HepG2 (cell line): ENCODE data around the gene HMGN4. TPM values are rescaled to one million over a fixed set of nuclear protein-coding genes. Genes with fewer than 3 reads are reported as not detected.

Source experiments
- BORCS8-MEF2B ChIP-seq: sonication (generic); formaldehyde crosslinking; IDR thresholded peaks from 2 replicates; pipeline ENCODE4 v1.8.0; 2022; ENCODE audit warnings: mild to moderate bottlenecking, missing genetic modification reagents
- CSRNP2 ChIP-seq: sonication (generic); formaldehyde crosslinking; conservative IDR thresholded peaks from 2 replicates; pipeline ENCODE4 v1.8.0; 2022; ENCODE audit warnings: low read depth, missing genetic modification reagents
- ERF ChIP-seq: IDR thresholded peaks from 2 replicates; pipeline ENCODE4 v1.6.1; 2018; ENCODE audit warnings: missing biosample characterization, missing genetic modification reagents
- GATA4 ChIP-seq: sonication (generic); IDR thresholded peaks from 2 replicates; pipeline ENCODE4 v1.6.1; 2016; ENCODE audit warnings: antibody characterized with exemption, low read depth, borderline replicate concordance
- GATAD2A ChIP-seq: IDR thresholded peaks from 2 replicates; pipeline ENCODE4 v1.6.1; 2016
- ISL2 ChIP-seq: sonication (generic); formaldehyde crosslinking; IDR thresholded peaks from 2 replicates; pipeline ENCODE4 v1.5.0; 2020; ENCODE audit warnings: missing genetic modification reagents
- KDM2A ChIP-seq: sonication (generic); formaldehyde crosslinking; IDR thresholded peaks from 2 replicates; pipeline ENCODE4 v1.4.0; 2020; ENCODE audit warnings: low read depth, missing genetic modification reagents, borderline replicate concordance
- MATR3 ChIP-seq: sonication (generic); formaldehyde crosslinking; IDR thresholded peaks from 2 replicates; pipeline ENCODE4 v1.4.0; 2020; ENCODE audit warnings: missing genetic modification reagents
- MEIS2 ChIP-seq: sonication (generic); formaldehyde crosslinking; IDR thresholded peaks from 2 replicates; pipeline ENCODE4 v1.9.0; 2021; ENCODE audit warnings: mild to moderate bottlenecking, missing genetic modification reagents
- MTERF4 ChIP-seq: sonication (generic); formaldehyde crosslinking; IDR thresholded peaks from 2 replicates; pipeline ENCODE4 v1.8.0; 2023; ENCODE audit warnings: mild to moderate bottlenecking, missing genetic modification reagents
- NAIF1 ChIP-seq: sonication (generic); formaldehyde crosslinking; IDR thresholded peaks from 2 replicates; pipeline ENCODE4 v1.5.0; 2020; ENCODE audit warnings: mild to moderate bottlenecking, missing genetic modification reagents, borderline replicate concordance
- ZMYM4 ChIP-seq: sonication (generic); formaldehyde crosslinking; IDR thresholded peaks from 2 replicates; pipeline ENCODE4 v1.8.1; 2023; ENCODE audit warnings: mild to moderate bottlenecking, missing genetic modification reagents
- ZNF136 ChIP-seq: sonication (generic); formaldehyde crosslinking; IDR thresholded peaks from 2 replicates; pipeline ENCODE4 v1.8.1; 2022; ENCODE audit warnings: low read depth, mild to moderate bottlenecking, moderate library complexity, missing genetic modification reagents
- ZNF160 ChIP-seq: sonication (generic); formaldehyde crosslinking; IDR thresholded peaks from 2 replicates; pipeline ENCODE4 v1.8.0; 2022; ENCODE audit warnings: mild to moderate bottlenecking, inconsistent platforms, missing genetic modification reagents
- ZNF333 ChIP-seq: sonication (generic); formaldehyde crosslinking; IDR thresholded peaks from 2 replicates; pipeline ENCODE4 v1.4.0; 2020; ENCODE audit warnings: mild to moderate bottlenecking, missing genetic modification reagents, borderline replicate concordance
- ZNF761 ChIP-seq: sonication (generic); formaldehyde crosslinking; conservative IDR thresholded peaks from 2 replicates; pipeline ENCODE4 v1.4.0; 2020; ENCODE audit warnings: mild to moderate bottlenecking, missing genetic modification reagents
- polyA plus RNA-seq, 8 experiments: library from polyadenylated mRNA; depleted of rRNA in 3 of 8; stranded (reverse) in 7 of 8; unstranded in 1 of 8; fragments of >200 nt; fragmentation: Illumina TruSeq in 4 of 8; extraction: Trizol in 4 of 8; gene quantifications; 2 replicates each; pipeline versions ENCODE4 v1.2.1 to v1.2.3, GENCODE V29; 2011 to 2016; ENCODE audit warnings: low read depth in 4 of 8, missing spikeins in 1 of 8, mixed read lengths in 1 of 8; ENCODE audit not compliant: insufficient read depth in 1 of 8
- total RNA-seq, 5 experiments: library from RNA; depleted of rRNA; stranded (reverse); fragments of >200 nt; fragmentation: Illumina TruSeq; extraction: Trizol; gene quantifications; 2 replicates each; pipeline ENCODE4 v1.2.3, GENCODE V29; 2016; ENCODE audit warnings: low read depth in 1 of 5
- TF ChIP-seq, protein P1 (sequence below): sonication (generic); formaldehyde crosslinking; IDR thresholded peaks from 2 replicates; pipeline ENCODE4 v1.4.0; 2020; ENCODE audit warnings: mild to moderate bottlenecking, missing genetic modification reagents, borderline replicate concordance
- TF ChIP-seq, protein P2 (sequence below): sonication (generic); formaldehyde crosslinking; IDR thresholded peaks from 2 replicates; pipeline ENCODE4 v1.5.0; 2020; ENCODE audit warnings: mild to moderate bottlenecking, missing genetic modification reagents, borderline replicate concordance

Gene HMGN4
- total and polyA plus RNA-seq, 2 of the 13 experiments (the other 11 are each of a cell fraction or from before 2014, with no cell fraction given), result 39.9 to 52.1 TPM

DNA sequence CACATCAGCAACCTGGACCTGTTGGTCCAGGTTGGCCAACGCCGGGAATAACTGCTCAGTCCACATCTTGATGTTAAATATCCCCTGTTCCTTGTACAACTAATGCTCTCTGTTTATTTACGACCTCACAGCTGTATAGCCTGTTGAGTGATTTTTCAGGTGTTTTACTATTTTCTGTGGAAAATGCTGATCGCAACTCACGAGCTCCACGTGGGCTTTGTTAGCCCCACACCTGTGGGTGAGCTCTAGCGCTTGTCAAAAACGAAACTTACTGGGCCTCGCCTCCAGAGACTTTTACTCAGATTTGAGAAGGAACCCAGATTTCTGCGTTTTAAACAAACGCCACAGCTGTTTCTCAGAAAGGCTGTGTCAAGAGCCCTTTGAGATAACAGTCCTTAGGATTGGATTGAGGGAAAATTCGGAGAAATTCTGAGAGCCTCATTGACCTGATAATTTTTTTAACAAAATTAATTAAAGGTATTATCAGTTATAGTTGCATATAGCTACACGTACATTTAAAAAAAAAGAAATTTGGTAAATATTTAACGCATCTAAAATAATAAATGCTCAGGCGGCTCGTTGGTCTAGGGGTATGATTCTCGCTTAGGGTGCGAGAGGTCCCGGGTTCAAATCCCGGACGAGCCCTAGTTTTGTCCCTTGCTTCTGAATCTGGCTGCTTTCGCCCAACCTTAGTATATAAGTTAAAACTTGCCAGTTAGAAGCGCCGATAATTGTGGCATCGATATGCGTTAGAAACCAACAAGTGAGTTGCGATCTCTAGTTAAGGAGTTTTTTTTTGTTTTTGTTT, 16.7 kb downstream of the HMGN4 start (continued):
- TF ChIP-seq CSRNP2 (no peak), MTERF4 (CRISPR knock-in tag) (no peak), GATAD2A (CRISPR knock-in tag) (peak; percentile 59; the same call in 1 of the 2 replicates), MATR3 (CRISPR knock-in tag) (no peak), ZNF160 (CRISPR knock-in tag) (no peak), ISL2 (CRISPR knock-in tag) (no peak), BORCS8-MEF2B (CRISPR knock-in tag) (no peak), KDM2A (CRISPR knock-in tag) (peak; percentile 9; the same call in 1 of the 2 replicates), ZMYM4 (CRISPR knock-in tag) (no peak), ZNF333 (CRISPR knock-in tag) (no peak), MEIS2 (CRISPR knock-in tag) (no peak), ERF (CRISPR knock-in tag) (peak; percentile 39; the same call in 1 of the 2 replicates), ZNF761 (CRISPR knock-in tag) (no peak; the same call in 1 of the 2 replicates), NAIF1 (CRISPR knock-in tag) (no peak), GATA4 (no peak), ZNF136 (CRISPR knock-in tag) (no peak)
- TF ChIP-seq, protein P1, sequence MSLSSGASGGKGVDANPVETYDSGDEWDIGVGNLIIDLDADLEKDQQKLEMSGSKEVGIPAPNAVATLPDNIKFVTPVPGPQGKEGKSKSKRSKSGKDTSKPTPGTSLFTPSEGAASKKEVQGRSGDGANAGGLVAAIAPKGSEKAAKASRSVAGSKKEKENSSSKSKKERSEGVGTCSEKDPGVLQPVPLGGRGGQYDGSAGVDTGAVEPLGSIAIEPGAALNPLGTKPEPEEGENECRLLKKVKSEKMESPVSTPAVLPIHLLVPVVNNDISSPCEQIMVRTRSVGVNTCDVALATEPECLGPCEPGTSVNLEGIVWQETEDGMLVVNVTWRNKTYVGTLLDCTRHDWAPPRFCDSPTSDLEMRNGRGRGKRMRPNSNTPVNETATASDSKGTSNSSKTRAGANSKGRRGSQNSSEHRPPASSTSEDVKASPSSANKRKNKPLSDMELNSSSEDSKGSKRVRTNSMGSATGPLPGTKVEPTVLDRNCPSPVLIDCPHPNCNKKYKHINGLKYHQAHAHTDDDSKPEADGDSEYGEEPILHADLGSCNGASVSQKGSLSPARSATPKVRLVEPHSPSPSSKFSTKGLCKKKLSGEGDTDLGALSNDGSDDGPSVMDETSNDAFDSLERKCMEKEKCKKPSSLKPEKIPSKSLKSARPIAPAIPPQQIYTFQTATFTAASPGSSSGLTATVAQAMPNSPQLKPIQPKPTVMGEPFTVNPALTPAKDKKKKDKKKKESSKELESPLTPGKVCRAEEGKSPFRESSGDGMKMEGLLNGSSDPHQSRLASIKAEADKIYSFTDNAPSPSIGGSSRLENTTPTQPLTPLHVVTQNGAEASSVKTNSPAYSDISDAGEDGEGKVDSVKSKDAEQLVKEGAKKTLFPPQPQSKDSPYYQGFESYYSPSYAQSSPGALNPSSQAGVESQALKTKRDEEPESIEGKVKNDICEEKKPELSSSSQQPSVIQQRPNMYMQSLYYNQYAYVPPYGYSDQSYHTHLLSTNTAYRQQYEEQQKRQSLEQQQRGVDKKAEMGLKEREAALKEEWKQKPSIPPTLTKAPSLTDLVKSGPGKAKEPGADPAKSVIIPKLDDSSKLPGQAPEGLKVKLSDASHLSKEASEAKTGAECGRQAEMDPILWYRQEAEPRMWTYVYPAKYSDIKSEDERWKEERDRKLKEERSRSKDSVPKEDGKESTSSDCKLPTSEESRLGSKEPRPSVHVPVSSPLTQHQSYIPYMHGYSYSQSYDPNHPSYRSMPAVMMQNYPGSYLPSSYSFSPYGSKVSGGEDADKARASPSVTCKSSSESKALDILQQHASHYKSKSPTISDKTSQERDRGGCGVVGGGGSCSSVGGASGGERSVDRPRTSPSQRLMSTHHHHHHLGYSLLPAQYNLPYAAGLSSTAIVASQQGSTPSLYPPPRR (CRISPR knock-in tag), result no peak
- TF ChIP-seq, protein P2, sequence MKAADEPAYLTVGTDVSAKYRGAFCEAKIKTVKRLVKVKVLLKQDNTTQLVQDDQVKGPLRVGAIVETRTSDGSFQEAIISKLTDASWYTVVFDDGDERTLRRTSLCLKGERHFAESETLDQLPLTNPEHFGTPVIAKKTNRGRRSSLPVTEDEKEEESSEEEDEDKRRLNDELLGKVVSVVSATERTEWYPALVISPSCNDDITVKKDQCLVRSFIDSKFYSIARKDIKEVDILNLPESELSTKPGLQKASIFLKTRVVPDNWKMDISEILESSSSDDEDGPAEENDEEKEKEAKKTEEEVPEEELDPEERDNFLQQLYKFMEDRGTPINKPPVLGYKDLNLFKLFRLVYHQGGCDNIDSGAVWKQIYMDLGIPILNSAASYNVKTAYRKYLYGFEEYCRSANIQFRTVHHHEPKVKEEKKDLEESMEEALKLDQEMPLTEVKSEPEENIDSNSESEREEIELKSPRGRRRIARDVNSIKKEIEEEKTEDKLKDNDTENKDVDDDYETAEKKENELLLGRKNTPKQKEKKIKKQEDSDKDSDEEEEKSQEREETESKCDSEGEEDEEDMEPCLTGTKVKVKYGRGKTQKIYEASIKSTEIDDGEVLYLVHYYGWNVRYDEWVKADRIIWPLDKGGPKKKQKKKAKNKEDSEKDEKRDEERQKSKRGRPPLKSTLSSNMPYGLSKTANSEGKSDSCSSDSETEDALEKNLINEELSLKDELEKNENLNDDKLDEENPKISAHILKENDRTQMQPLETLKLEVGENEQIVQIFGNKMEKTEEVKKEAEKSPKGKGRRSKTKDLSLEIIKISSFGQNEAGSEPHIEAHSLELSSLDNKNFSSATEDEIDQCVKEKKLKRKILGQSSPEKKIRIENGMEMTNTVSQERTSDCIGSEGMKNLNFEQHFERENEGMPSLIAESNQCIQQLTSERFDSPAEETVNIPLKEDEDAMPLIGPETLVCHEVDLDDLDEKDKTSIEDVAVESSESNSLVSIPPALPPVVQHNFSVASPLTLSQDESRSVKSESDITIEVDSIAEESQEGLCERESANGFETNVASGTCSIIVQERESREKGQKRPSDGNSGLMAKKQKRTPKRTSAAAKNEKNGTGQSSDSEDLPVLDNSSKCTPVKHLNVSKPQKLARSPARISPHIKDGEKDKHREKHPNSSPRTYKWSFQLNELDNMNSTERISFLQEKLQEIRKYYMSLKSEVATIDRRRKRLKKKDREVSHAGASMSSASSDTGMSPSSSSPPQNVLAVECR (CRISPR knock-in tag), result no peak
